Endodermal cell (in vitro differentiated cells): ENCODE measurements around the gene HORMAD2. TPM values are rescaled to one million over a fixed set of nuclear protein-coding genes. Genes with fewer than 3 reads are reported as not detected.

Source experiments
- DNase-seq: peaks from one replicate; pipeline ENCODE4 v3.0.0-alpha.2; 2017
- H3K27ac ChIP-seq: 2 replicates; pipeline ENCODE4 v1.5.1; 2013; ENCODE audit warnings: mild to moderate bottlenecking, low read depth, low read length, moderate library complexity
- H3K27me3 ChIP-seq: 2 replicates; pipeline ENCODE4 v1.6.1; 2013; ENCODE audit warnings: mild to moderate bottlenecking, low read length, moderate library complexity; ENCODE audit not compliant: insufficient read depth, control insufficient read depth, poor library complexity, severe bottlenecking
- H3K36me3 ChIP-seq: 2 replicates; pipeline ENCODE4 v1.7.0; 2013; ENCODE audit warnings: mild to moderate bottlenecking, low read length, moderate library complexity; ENCODE audit not compliant: control insufficient read depth, insufficient read depth
- H3K4me1 ChIP-seq: one replicate; pipeline ENCODE4 v1.7.0; 2013; ENCODE audit warnings: low read length; ENCODE audit not compliant: control insufficient read depth, insufficient read depth
- H3K4me3 ChIP-seq: 2 replicates; pipeline ENCODE4 v1.5.1; 2013; ENCODE audit warnings: mild to moderate bottlenecking, low read length, moderate library complexity
- H3K9ac ChIP-seq: 2 replicates; pipeline ENCODE4 v1.6.1; 2013; ENCODE audit warnings: mild to moderate bottlenecking, low read length, moderate library complexity; ENCODE audit not compliant: poor library complexity, severe bottlenecking; ENCODE audit errors: extremely low read depth
- H3K9me3 ChIP-seq: 2 replicates; pipeline ENCODE4 v1.6.1; 2013; ENCODE audit warnings: mild to moderate bottlenecking, low read length, moderate library complexity; ENCODE audit not compliant: control insufficient read depth
- H3K27ac Mint-ChIP-seq: 2 replicates; pipeline ENCODE4 v1.8.0; 2020; ENCODE audit warnings: mixed read lengths
- H3K27me3 Mint-ChIP-seq: 2 replicates; pipeline ENCODE4 v1.8.0; 2021; ENCODE audit warnings: mild to moderate bottlenecking, mixed read lengths; ENCODE audit not compliant: insufficient read depth
- H3K36me3 Mint-ChIP-seq: 2 replicates; pipeline ENCODE4 v1.8.0; 2020; ENCODE audit warnings: low read depth, mixed read lengths
- H3K4me1 Mint-ChIP-seq: 2 replicates; pipeline ENCODE4 v1.8.0; 2020; ENCODE audit warnings: mixed read lengths
- H3K4me3 Mint-ChIP-seq: 2 replicates; pipeline ENCODE4 v1.8.0; 2020; ENCODE audit warnings: mild to moderate bottlenecking, moderate library complexity, mixed read lengths
- H3K9me3 Mint-ChIP-seq: 2 replicates; pipeline ENCODE4 v1.8.0; 2020; ENCODE audit warnings: mild to moderate bottlenecking, mixed read lengths
- CTCF ChIP-seq: fragments of 200-600 bp; sonication (generic); conservative IDR thresholded peaks from 2 replicates; pipeline ENCODE4 v1.5.0; 2021; ENCODE audit warnings: antibody characterized with exemption, mild to moderate bottlenecking
- WGBS, 2 experiments: methylation state at CpG; one replicate each; pipeline versions ENCODE4 v1.1.5 to v1.1.7; 2013; ENCODE audit warnings: missing lambda C conversion rate in 2 of 2, mixed read lengths in 1 of 2; ENCODE audit not compliant: insufficient coverage in 1 of 2, insufficient read length in 1 of 2; 5-methylcytosine and 5-hydroxymethylcytosine counted together
- total RNA-seq, 2 donors: library from RNA; stranded (reverse); fragmentation: NEBNext Ultra II Directional in 1 of 2; extraction: Animal tissue kit (Norgen Biotek cat#: 25700) in 1 of 2; gene quantifications; 2 replicates in 1 of 2; 3 replicates in 1 of 2; pipeline ENCODE4 v1.2.1, GENCODE V29; 2021

HORMAD2 gene
- total RNA-seq, 2 donors from 2014 or later, result 0.55 TPM; not detected in 1

- no peak for DNase-seq
- H3K4me1 Mint-ChIP-seq, result no peaks in the 10 kb centered on the region
- no peak overlapping the region for H3K27ac Mint-ChIP-seq
- WGBS, 2 experiments, result 97 to 100% methylated on average over 1 of the region's 1 CpG
- TF ChIP-seq CTCF, result no peak
- Histone ChIP-seq H3K36me3 (no peaks in the 10 kb centered on the region), H3K27ac (no peak overlapping the region), H3K9ac (no peak overlapping the region), H3K4me1 (no peaks in the 10 kb centered on the region), H3K9me3 (no peaks in the 10 kb centered on the region), H3K27me3 (no peaks in the 10 kb centered on the region), H3K4me3 (no peak overlapping the region)
- no peaks in the 10 kb centered on the region for H3K27me3 Mint-ChIP-seq
- no peak overlapping the region for H3K4me3 Mint-ChIP-seq
- H3K36me3 Mint-ChIP-seq, result no peaks in the 10 kb centered on the region
- H3K9me3 Mint-ChIP-seq, result no peaks in the 10 kb centered on the region
Observed at GRCh38 chr22:30123463-30123862, 43.2 kb downstream of the HORMAD2 start.

GRCh38 chr22:30127749-30128166, 47.5 kb downstream of the HORMAD2 start:
- Mint-ChIP-seq H3K27me3 (no peaks in the 10 kb centered on the region), H3K36me3 (no peaks in the 10 kb centered on the region), H3K4me1 (no peaks in the 10 kb centered on the region), H3K27ac (no peak overlapping the region), H3K9me3 (no peaks in the 10 kb centered on the region), H3K4me3 (no peak overlapping the region)
- H3K4me1 ChIP-seq, result no peaks in the 10 kb centered on the region
- WGBS, 2 experiments, result 83 to 90% methylated on average over 1 of the region's 1 CpG
- no peak overlapping the region for H3K27ac ChIP-seq
- H3K27me3 ChIP-seq, result no peaks in the 10 kb centered on the region
- DNase-seq, result no peak
- no peak overlapping the region for H3K4me3 ChIP-seq
- no peaks in the 10 kb centered on the region for H3K9me3 ChIP-seq
- H3K9ac ChIP-seq, result no peak overlapping the region
- TF ChIP-seq CTCF, result no peak
- no peaks in the 10 kb centered on the region for H3K36me3 ChIP-seq

GRCh38 chr22:30128511-30128910, 48.2 kb downstream of the HORMAD2 start:
- no peaks in the 10 kb centered on the region for H3K4me1 Mint-ChIP-seq
- no peaks in the 10 kb centered on the region for H3K9me3 Mint-ChIP-seq
- H3K4me1 ChIP-seq, result no peaks in the 10 kb centered on the region
- no peak overlapping the region for H3K9ac ChIP-seq
- H3K4me3 Mint-ChIP-seq, result no peak overlapping the region
- no peak for DNase-seq
- no peaks in the 10 kb centered on the region for H3K36me3 ChIP-seq
- no peak overlapping the region for H3K27ac ChIP-seq
- 89 to 93% methylated on average over 1 to 2 of the region's 2 CpGs for WGBS, 2 experiments
- no peak overlapping the region for H3K27ac Mint-ChIP-seq
- H3K27me3 Mint-ChIP-seq, result no peaks in the 10 kb centered on the region
- no peaks in the 10 kb centered on the region for H3K27me3 ChIP-seq
- no peaks in the 10 kb centered on the region for H3K9me3 ChIP-seq
- no peak for TF ChIP-seq CTCF
- H3K4me3 ChIP-seq, result no peak overlapping the region
- no peaks in the 10 kb centered on the region for H3K36me3 Mint-ChIP-seq
